Activated naive CD4-positive, alpha-beta T cell treated with anti-CD3 and anti-CD28 coated beads for 36 hours (primary cell): ENCODE data around the gene TRPM3. TPM values are rescaled to one million over a fixed set of nuclear protein-coding genes. Genes with fewer than 3 reads are reported as not detected.

Source experiments
- CTCF ChIA-PET: fragments of 350-600 bp; sonication (Branson Sonifier 250); formaldehyde crosslinking; loops from one replicate; lab custom pipeline; 2021; ENCODE audit warnings: antibody characterized with exemption; lab: Charles Lee
- DNase-seq: peaks from one replicate; pipeline ENCODE4 v3.0.0-alpha.2; 2020
- H3K27ac Mint-ChIP-seq: one replicate; pipeline ENCODE4 v1.8.0; 2021; ENCODE audit warnings: mild to moderate bottlenecking, mixed read lengths
- H3K27me3 Mint-ChIP-seq: one replicate; pipeline ENCODE4 v1.8.0; 2021; ENCODE audit warnings: low read depth, mixed read lengths
- H3K36me3 Mint-ChIP-seq: one replicate; pipeline ENCODE4 v1.8.0; 2021; ENCODE audit warnings: low read depth, mixed read lengths
- H3K4me1 Mint-ChIP-seq: one replicate; pipeline ENCODE4 v1.8.0; 2021; ENCODE audit warnings: low read depth, mixed read lengths
- H3K4me3 Mint-ChIP-seq: one replicate; pipeline ENCODE4 v1.8.0; 2021; ENCODE audit warnings: mild to moderate bottlenecking, moderate library complexity, mixed read lengths
- H3K9me3 Mint-ChIP-seq: one replicate; pipeline ENCODE4 v1.8.0; 2021; ENCODE audit warnings: mixed read lengths
- intact Hi-C: fragments of 100-400 bp; cut with micrococcal nuclease; formaldehyde crosslinking; loops from one replicate; pipeline ENCODE4 v1.15.1; 2023
- total RNA-seq, 2 experiments: library from RNA; stranded (reverse); gene quantifications; one replicate each; pipeline ENCODE4 v1.2.3, GENCODE V29; 2021

The TRPM3 gene
- total RNA-seq, 2 experiments from 2014 or later: 0.02 TPM; not detected in 1

DNA sequence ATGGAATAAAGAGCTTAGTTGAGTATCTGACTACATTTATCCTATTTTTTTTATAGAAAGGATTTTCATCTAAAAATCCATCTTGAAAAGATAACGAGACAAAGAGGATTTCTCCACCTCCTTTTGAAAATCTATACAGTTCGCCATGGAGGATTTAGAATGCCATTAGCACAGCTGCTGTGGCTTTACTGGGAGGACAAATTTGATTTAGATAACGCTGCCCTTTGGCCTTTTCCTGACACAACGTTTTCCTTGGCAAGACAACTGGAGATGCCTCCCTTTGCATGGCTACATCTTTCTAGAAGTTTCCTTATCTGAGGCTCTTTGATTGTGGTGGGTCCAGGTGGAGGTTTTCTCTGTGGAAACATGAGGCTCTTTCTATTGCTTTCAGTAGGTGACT, 560.3 kb downstream of the TRPM3 start:
- Mint-ChIP-seq H3K27me3 (no peaks in the 10 kb centered on the region), H3K36me3 (no peaks in the 10 kb centered on the region), H3K4me1 (peaks cover 37% of the 10 kb centered on the region), H3K9me3 (no peaks in the 10 kb centered on the region), H3K4me3 (no peak overlapping the region), H3K27ac (no peak overlapping the region)
- intact Hi-C loops: loop anchor here (5.0 to 10.0 kb wide), 4 partner anchors 1206 to 1804 kb away; partner anchors contain the start of genes CEMIP2, TJP2 and ZFAND5
- DNase-seq: no peak
- CTCF ChIA-PET: no interaction called here

DNA sequence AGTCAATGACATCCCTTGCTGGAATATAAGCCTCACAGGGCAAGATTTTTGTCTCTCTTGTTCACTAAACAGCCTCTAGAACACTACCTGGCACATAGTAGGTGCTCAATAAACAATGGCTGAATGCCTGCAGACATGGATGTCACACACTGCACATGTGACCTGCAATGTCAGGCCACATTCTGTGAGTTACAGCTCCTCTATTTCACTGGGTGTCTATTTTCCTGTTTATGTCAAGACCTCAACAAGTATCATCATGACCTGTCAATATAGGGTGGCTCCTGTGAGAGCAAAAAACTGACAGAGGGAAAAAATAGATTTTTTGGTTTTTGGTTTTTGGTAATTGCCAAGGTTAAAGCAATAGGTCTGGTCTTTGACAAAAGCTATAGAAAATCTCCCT, 562.3 kb downstream of the TRPM3 start:
- Mint-ChIP-seq H3K4me1 (peaks cover 24% of the 10 kb centered on the region), H3K27me3 (no peaks in the 10 kb centered on the region), H3K9me3 (no peaks in the 10 kb centered on the region), H3K36me3 (no peaks in the 10 kb centered on the region), H3K27ac (no peak overlapping the region), H3K4me3 (no peak overlapping the region)
- intact Hi-C loops: no loop called here
- CTCF ChIA-PET: interaction anchor here (1.5 kb wide), 1 partner anchor 43 kb away, joined by 5 read pairs; no protein-coding TSS in a partner anchor
- DNase-seq: no peak

DNA sequence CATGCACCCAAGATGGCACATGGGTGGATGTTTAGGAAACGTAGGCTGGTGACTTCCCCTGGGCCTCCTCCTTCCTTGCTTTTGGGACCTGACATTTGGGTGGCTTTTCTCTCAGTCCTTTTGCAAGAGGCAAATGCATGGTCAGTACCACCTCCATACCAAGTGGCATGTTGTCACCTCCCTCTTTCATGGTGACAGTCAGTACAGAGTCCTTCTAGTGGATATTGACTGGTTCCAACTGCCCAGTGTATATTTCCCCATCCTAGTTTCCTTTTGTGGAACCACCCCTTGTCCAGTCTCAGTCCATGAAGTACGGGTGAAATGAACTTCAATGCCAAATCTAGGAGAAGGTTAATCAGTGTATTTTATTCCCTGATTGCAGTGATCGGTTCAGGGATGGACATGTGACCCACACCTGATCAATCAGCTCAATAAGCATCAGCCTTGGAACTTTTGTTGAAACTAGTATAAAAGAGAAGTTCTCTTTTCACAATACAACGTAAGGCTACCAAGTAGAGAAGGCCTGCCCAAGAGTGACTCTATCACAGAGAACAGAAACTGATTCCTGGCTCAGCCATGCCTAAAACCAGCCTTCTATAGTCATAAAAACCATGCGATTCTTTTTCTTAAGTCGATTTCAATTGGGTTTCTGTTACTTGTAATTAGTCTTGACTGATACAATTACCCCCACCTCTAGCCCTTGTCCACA, 563.6 kb downstream of the TRPM3 start:
- no peak overlapping the region for H3K27ac Mint-ChIP-seq
- intact Hi-C loops: no loop called here
- H3K36me3 Mint-ChIP-seq: no peaks in the 10 kb centered on the region
- H3K4me1 Mint-ChIP-seq: peaks cover 23% of the 10 kb centered on the region
- no peaks in the 10 kb centered on the region for H3K9me3 Mint-ChIP-seq
- no peak for DNase-seq
- CTCF ChIA-PET: interaction anchor here (1.5 kb wide), 1 partner anchor 44 kb away, joined by 5 read pairs; no protein-coding TSS in a partner anchor
- H3K27me3 Mint-ChIP-seq: no peaks in the 10 kb centered on the region
- no peak overlapping the region for H3K4me3 Mint-ChIP-seq

DNA sequence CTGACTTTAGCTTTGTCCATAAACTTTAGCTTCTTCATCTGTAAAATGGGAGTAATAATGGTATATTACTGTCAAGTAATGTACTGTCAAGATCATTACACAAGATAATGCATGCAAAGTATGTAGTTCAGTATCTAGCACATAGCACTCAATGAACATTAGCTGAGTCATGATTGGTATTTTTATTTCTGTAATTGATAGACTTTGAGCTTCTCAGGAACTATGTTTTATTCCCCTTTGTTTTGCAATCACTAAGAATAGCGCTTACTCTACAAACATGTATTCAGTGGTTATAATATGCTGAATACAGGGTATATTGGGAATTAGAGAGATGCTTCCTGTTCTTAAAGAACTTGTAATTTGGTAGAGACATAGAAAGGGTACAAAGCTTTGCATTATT, 564.6 kb downstream of the TRPM3 start:
- intact Hi-C loops: no loop called here
- CTCF ChIA-PET: no interaction called here
- no peak for DNase-seq
- Mint-ChIP-seq H3K27me3 (no peaks in the 10 kb centered on the region), H3K4me1 (peaks cover 14% of the 10 kb centered on the region), H3K4me3 (no peak overlapping the region), H3K9me3 (no peaks in the 10 kb centered on the region), H3K27ac (no peak overlapping the region), H3K36me3 (no peaks in the 10 kb centered on the region)

DNA sequence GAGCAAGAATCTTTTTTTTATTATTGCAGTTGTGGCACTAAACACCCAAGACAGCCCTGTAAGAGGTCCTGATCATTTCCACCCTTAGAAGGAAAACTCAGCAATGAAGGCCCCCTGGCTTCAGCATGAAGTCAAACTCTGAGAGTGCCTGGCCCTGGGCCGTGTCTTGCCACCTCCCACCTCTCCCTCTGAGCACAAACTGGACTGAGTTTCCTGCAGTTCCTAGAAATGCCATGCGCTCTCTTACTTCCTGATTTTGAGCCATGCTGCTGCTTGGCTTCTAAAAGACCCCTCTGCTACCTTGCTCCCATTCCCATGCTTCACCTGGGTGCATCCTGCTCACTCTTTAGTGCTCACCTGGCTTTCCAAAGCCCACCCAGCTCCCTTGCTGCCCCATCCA, 566.5 kb downstream of the TRPM3 start:
- DNase-seq: no peak
- CTCF ChIA-PET: interaction anchor here (2.6 kb wide), 1 partner anchor 48 kb away, joined by 14 read pairs; no protein-coding TSS in a partner anchor
- intact Hi-C loops: no loop called here
- H3K27me3 Mint-ChIP-seq: no peaks in the 10 kb centered on the region
- H3K4me3 Mint-ChIP-seq: no peak overlapping the region
- H3K27ac Mint-ChIP-seq: no peak overlapping the region
- peaks cover 16% of the 10 kb centered on the region for H3K4me1 Mint-ChIP-seq
- no peaks in the 10 kb centered on the region for H3K36me3 Mint-ChIP-seq
- no peaks in the 10 kb centered on the region for H3K9me3 Mint-ChIP-seq

DNA sequence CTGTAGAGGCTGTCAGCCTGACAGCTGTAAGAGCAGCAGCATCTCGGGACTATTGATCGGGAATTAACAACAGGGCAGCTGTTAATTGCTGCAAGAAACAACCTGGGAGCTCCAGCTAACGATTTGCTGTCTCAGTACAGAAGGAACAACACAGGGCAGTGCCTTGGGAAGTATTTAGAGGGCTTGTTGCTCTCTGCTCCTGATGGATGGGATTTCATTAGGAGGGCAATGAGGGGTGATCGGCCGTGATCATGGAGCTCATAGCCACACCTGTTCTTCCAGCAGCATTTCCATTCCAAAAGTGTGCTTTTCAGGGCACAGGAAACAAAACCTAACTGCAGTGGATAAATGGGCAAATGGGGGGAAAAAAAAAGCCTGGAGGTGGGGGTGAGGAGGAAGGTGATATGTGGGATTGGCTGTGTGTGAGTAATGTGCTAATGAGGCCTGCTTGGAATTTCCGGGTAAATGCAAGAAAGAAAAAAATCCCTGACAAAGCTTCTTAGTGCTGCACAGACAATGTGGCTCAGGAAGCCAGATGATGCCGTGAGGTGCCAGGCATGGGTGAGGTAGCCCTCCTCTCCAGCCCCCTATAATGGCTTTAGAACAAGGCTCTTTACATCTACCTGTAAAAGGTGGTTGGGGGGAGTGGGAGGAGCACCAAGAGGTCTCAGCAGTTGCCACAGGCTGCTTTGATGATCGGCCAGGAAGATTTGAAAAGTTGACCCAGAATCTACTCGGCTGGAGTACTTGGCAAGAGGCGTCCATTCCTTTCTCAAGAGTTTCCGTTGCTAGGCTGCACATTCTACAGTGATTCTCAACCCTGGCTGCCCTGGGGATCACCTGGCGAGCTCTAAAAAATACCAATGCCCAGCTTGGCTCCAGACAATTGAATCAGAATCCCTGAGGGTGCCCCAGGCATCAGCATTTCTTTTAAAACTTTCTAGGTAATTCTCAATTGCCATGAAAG, 567.4 kb downstream of the TRPM3 start:
- no peaks in the 10 kb centered on the region for H3K9me3 Mint-ChIP-seq
- intact Hi-C loops: no loop called here
- peaks cover 16% of the 10 kb centered on the region for H3K4me1 Mint-ChIP-seq
- H3K27me3 Mint-ChIP-seq: no peaks in the 10 kb centered on the region
- no peak overlapping the region for H3K4me3 Mint-ChIP-seq
- DNase-seq: no peak
- no peaks in the 10 kb centered on the region for H3K36me3 Mint-ChIP-seq
- CTCF ChIA-PET: interaction anchor here (2.6 kb wide), 1 partner anchor 49 kb away, joined by 14 read pairs; no protein-coding TSS in a partner anchor
- H3K27ac Mint-ChIP-seq: no peak overlapping the region

DNA sequence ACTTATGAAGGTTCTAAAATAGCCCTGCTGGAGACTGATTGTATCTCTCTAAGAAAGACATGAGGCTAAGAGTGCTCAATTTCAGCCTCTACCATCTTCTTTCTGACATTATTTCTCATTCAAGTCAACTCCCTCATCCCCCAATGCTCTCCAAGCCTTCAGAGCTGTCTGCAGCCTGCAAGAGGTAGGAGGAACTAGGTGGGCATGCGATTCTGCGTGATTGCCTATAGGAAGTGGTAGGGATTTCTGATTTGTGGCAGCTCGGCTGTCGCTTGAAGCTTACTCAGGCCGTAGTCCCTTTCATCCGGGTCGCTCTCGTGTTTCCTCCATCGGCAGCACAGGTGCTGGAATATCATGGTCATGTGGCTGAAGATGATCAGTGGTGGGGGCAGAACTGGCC, 568.9 kb downstream of the TRPM3 start:
- intact Hi-C loops: no loop called here
- no peak overlapping the region for H3K4me3 Mint-ChIP-seq
- H3K4me1 Mint-ChIP-seq: peaks cover 16% of the 10 kb centered on the region
- CTCF ChIA-PET: interaction anchor here (2.6 kb wide), 1 partner anchor 50 kb away, joined by 14 read pairs; no protein-coding TSS in a partner anchor
- DNase-seq: no peak
- no peaks in the 10 kb centered on the region for H3K36me3 Mint-ChIP-seq
- H3K27me3 Mint-ChIP-seq: no peaks in the 10 kb centered on the region
- H3K9me3 Mint-ChIP-seq: no peaks in the 10 kb centered on the region
- H3K27ac Mint-ChIP-seq: no peak overlapping the region

DNA sequence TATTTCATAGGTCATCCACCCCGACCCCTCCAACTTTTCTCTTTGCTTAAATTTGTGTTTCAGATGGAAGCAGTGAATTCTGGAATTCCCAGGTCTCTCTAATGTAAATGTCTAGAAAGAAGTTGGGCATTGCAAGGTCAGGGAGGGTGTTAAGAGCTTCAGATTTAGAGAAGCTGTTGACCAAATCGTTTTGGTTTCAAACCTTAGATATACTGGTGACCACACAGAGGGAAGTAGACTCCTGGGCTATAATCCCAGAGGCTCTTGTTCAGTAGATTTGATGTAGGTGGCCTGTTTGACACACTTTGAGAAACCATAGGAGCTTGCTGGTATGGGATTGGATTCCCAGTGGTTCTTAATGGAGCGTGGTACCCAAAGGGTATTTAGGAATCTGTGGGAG, 569.6 kb downstream of the TRPM3 start:
- H3K27me3 Mint-ChIP-seq: no peaks in the 10 kb centered on the region
- intact Hi-C loops: no loop called here
- no peak for DNase-seq
- CTCF ChIA-PET: no interaction called here
- H3K4me3 Mint-ChIP-seq: no peak overlapping the region
- H3K9me3 Mint-ChIP-seq: no peaks in the 10 kb centered on the region
- H3K4me1 Mint-ChIP-seq: peaks cover 16% of the 10 kb centered on the region
- H3K36me3 Mint-ChIP-seq: no peaks in the 10 kb centered on the region
- no peak overlapping the region for H3K27ac Mint-ChIP-seq

DNA sequence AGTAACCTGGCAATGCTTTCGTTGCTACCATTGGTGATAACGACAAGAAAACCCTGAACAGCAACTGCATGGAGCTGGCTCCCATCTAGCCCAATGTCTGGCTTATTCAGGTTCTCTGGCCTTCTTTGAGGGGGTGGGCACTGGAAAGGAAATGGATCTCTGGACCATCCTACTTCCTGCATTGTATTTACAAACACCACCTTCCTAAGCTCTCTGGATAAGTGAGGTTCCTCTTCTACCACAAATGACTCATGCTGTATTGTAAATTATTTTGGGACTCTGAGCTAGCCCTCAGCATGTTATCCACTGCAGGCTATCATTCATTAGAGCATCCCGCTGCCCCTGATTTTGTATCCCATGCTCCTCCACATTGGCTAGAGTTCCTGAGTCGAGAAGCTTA, 570.0 kb downstream of the TRPM3 start:
- Mint-ChIP-seq H3K27ac (no peak overlapping the region), H3K4me1 (peaks cover 16% of the 10 kb centered on the region), H3K27me3 (no peaks in the 10 kb centered on the region), H3K9me3 (no peaks in the 10 kb centered on the region), H3K4me3 (no peak overlapping the region), H3K36me3 (no peaks in the 10 kb centered on the region)
- CTCF ChIA-PET: no interaction called here
- no peak for DNase-seq
- intact Hi-C loops: no loop called here

DNA sequence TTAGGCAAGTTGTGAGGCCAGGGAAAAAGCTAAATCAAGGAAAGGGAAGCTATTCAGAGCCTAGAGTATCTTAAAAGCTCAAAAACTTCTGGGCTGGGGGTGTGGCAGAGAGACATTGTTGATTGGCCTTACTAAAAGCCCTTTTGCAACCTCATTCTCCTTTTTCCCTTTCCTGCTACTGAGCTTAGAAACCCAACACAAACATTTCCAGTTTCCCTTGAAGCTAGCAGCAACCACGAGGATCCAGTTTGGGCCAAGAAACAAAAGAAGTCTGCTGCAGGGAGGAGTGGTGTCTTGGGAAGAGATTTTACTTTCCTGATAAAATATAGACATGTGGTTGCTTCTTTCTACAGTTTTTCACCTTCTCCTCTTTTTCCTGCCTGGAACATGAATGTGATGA, 571.5 kb downstream of the TRPM3 start:
- H3K4me1 Mint-ChIP-seq: peaks cover 14% of the 10 kb centered on the region
- no peak overlapping the region for H3K4me3 Mint-ChIP-seq
- H3K9me3 Mint-ChIP-seq: no peaks in the 10 kb centered on the region
- H3K27ac Mint-ChIP-seq: no peak overlapping the region
- intact Hi-C loops: no loop called here
- no peaks in the 10 kb centered on the region for H3K36me3 Mint-ChIP-seq
- no peaks in the 10 kb centered on the region for H3K27me3 Mint-ChIP-seq
- DNase-seq: no peak
- CTCF ChIA-PET: interaction anchor here (0.6 to 0.7 kb wide), 2 partner anchors 12 to 90 kb away, joined by 4 read pairs; no protein-coding TSS in a partner anchor

DNA sequence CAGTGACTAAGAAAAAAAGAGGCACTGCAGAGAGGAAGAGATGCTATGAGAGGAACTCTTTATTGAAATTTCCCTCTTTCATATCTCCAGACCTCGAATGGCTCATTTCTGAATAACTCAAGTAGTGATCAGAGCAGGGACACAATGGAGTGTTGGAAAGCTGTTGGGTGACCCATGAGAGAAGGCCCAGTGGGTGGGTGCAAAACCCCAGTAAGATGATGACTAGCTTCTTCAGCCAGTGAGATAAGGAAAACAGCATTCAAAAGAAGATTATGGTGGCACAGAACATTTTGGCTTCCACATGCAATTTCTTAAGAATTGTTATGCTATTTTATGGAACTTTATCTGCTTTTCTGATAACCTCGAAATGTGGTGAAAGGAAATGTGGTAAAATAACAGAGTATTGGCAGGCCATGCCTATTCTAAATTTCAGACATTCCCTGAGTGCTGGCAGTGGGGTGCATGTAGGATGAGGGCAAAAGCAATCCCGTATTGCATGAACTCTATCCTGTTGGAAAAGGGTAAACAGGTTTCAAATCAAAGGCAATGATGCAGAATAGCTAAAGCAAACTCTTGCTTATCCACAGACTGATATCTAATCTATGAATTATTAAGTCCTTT, 579.0 kb downstream of the TRPM3 start:
- DNase-seq: no peak
- intact Hi-C loops: no loop called here
- no peak overlapping the region for H3K4me3 Mint-ChIP-seq
- H3K9me3 Mint-ChIP-seq: no peaks in the 10 kb centered on the region
- no peak overlapping the region for H3K27ac Mint-ChIP-seq
- H3K27me3 Mint-ChIP-seq: no peaks in the 10 kb centered on the region
- H3K36me3 Mint-ChIP-seq: no peaks in the 10 kb centered on the region
- CTCF ChIA-PET: interaction anchor here (1.3 to 1.6 kb wide), 3 partner anchors 32 to 62 kb away, joined by 3 to 6 read pairs (median 3); no protein-coding TSS in a partner anchor
- H3K4me1 Mint-ChIP-seq: no peaks in the 10 kb centered on the region

DNA sequence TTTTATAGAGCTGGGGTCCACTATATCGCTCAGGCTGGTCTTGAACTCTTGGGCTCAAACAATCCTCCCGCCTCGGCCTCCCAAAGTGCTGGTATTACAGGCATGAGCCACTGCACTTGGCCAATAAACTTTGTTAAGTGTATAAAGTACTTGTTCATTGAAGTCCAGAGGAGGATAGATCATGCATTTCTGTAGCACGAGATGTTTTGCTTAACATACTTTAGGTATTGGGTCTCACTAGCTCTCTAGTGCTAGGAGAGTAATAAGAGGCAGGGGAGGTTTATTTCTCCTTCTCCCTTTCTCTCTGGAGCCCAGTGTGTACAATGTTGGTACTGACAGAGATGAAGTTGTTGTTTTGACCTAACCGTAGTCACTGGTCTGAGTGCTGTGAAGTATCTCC, 581.4 kb downstream of the TRPM3 start:
- CTCF ChIA-PET: interaction anchor here (0.7 to 1.1 kb wide), 3 partner anchors 9 to 83 kb away, joined by 3 read pairs; no protein-coding TSS in a partner anchor
- no peak overlapping the region for H3K27ac Mint-ChIP-seq

More for the DNA sequence above, 581.4 kb downstream of the TRPM3 start:
- no peaks in the 10 kb centered on the region for H3K36me3 Mint-ChIP-seq
- intact Hi-C loops: no loop called here
- H3K9me3 Mint-ChIP-seq: no peaks in the 10 kb centered on the region
- no peaks in the 10 kb centered on the region for H3K27me3 Mint-ChIP-seq
- no peaks in the 10 kb centered on the region for H3K4me1 Mint-ChIP-seq
- H3K4me3 Mint-ChIP-seq: no peak overlapping the region
- no peak for DNase-seq
